CD14-positive monocyte (primary cell): ENCODE results near the gene HOGA1. TPM values are rescaled to one million over a fixed set of nuclear protein-coding genes. Genes with fewer than 3 reads are reported as not detected.

Experiments
- DNase-seq, 3 donors: peaks; one replicate each; pipeline ENCODE4 v3.0.0-alpha.2; 2011 to 2022
- H2AFZ ChIP-seq: 2 replicates; pipeline ENCODE4 v1.6.0; 2012; ENCODE audit warnings: mild to moderate bottlenecking, low read depth, low read length, inconsistent platforms; ENCODE audit not compliant: insufficient read depth, poor library complexity, severe bottlenecking
- H3K27ac ChIP-seq, 2 donors: 1 replicate in 1 of 2; 2 replicates in 1 of 2; pipeline ENCODE4 v1.5.1; 2012 to 2013; ENCODE audit warnings: low read length in 2 of 2, control low read depth in 1 of 2, inconsistent platforms in 1 of 2, low read depth in 1 of 2, mild to moderate bottlenecking in 1 of 2
- H3K27me3 ChIP-seq, 2 donors: one replicate each; pipeline versions ENCODE4 v1.6.0 to v1.6.1; 2011 to 2013; ENCODE audit warnings: low read length in 2 of 2; ENCODE audit not compliant: control insufficient read depth in 2 of 2, insufficient read depth in 2 of 2
- H3K36me3 ChIP-seq, 2 donors: replicated peaks in 1 of 2; 1 replicate in 1 of 2; 2 replicates in 1 of 2; pipeline versions ENCODE4 v1.5.1 to v1.6.1; 2012 to 2013; ENCODE audit warnings: low read length in 2 of 2, control low read depth in 1 of 2, inconsistent platforms in 1 of 2, mild to moderate bottlenecking in 1 of 2; ENCODE audit not compliant: insufficient read depth in 2 of 2, control insufficient read depth in 1 of 2
- H3K4me1 ChIP-seq, 2 donors: 1 replicate in 1 of 2; 2 replicates in 1 of 2; pipeline versions ENCODE4 v1.5.1 to v1.6.1; 2012 to 2013; ENCODE audit warnings: low read length in 2 of 2, control low read depth in 1 of 2, inconsistent platforms in 1 of 2, mild to moderate bottlenecking in 1 of 2, moderate library complexity in 1 of 2; ENCODE audit not compliant: insufficient read depth in 2 of 2, control insufficient read depth in 1 of 2
- H3K4me2 ChIP-seq: replicated peaks from 2 replicates; pipeline ENCODE3; 2012; ENCODE audit warnings: low read length, moderate library complexity, mild to moderate bottlenecking; ENCODE audit not compliant: poor library complexity, severe bottlenecking; ENCODE audit errors: extremely low read depth
- H3K4me3 ChIP-seq, 3 experiments: fragments of 200-600 bp in 1 of 3; sonication (generic) in 1 of 3; replicated peaks in 1 of 3; 1 replicate in 2 of 3; 2 replicates in 1 of 3; pipeline ENCODE4 v1.5.1; 2011 to 2013; ENCODE audit warnings: low read length in 3 of 3, mild to moderate bottlenecking in 3 of 3, control low read depth in 2 of 3, low read depth in 2 of 3, inconsistent platforms in 1 of 3, moderate library complexity in 1 of 3
- H3K79me2 ChIP-seq: 2 replicates; pipeline ENCODE4 v1.6.0; 2012; ENCODE audit warnings: mild to moderate bottlenecking, control low read depth, inconsistent platforms, low read length, moderate library complexity; ENCODE audit not compliant: insufficient read depth
- H3K9ac ChIP-seq: 2 replicates; pipeline ENCODE4 v1.6.0; 2017; ENCODE audit warnings: low read length, mild to moderate bottlenecking; ENCODE audit not compliant: insufficient read depth, poor library complexity, severe bottlenecking
- H3K9me3 ChIP-seq, 2 donors: replicated peaks in 1 of 2; 1 replicate in 1 of 2; 2 replicates in 1 of 2; pipeline versions ENCODE4 v1.5.1 to v1.6.1; 2012 to 2013; ENCODE audit warnings: low read length in 2 of 2, control low read depth in 1 of 2; ENCODE audit not compliant: control insufficient read depth in 1 of 2, insufficient read depth in 1 of 2
- H4K20me1 ChIP-seq: 2 replicates; pipeline ENCODE4 v1.6.0; 2012; ENCODE audit warnings: mild to moderate bottlenecking, low read length, control low read depth, moderate library complexity; ENCODE audit not compliant: insufficient read depth
- H3K27ac Mint-ChIP-seq, 7 donors: one replicate each; pipeline ENCODE4 v1.8.0; 2020; ENCODE audit warnings: mild to moderate bottlenecking in 7 of 7, mixed read lengths in 7 of 7, moderate library complexity in 6 of 7, inconsistent platforms in 2 of 7
- H3K27me3 Mint-ChIP-seq, 3 donors: one replicate each; pipeline ENCODE4 v1.8.0; 2021 to 2022; ENCODE audit warnings: low read depth in 3 of 3, mild to moderate bottlenecking in 3 of 3, mixed read lengths in 3 of 3, moderate library complexity in 3 of 3, inconsistent platforms in 1 of 3
- H3K36me3 Mint-ChIP-seq, 2 donors: one replicate each; pipeline ENCODE4 v1.8.0; 2020; ENCODE audit warnings: mixed read lengths in 2 of 2, inconsistent platforms in 1 of 2, mild to moderate bottlenecking in 1 of 2
- H3K4me1 Mint-ChIP-seq: one replicate; pipeline ENCODE4 v1.8.0; 2020; ENCODE audit warnings: mild to moderate bottlenecking, mixed read lengths
- H3K4me3 Mint-ChIP-seq, 2 donors: one replicate each; pipeline ENCODE4 v1.8.0; 2020; ENCODE audit warnings: mild to moderate bottlenecking in 2 of 2, mixed read lengths in 2 of 2, moderate library complexity in 1 of 2
- H3K9me3 Mint-ChIP-seq, 7 donors: one replicate each; pipeline ENCODE4 v1.8.0; 2020 to 2022; ENCODE audit warnings: mixed read lengths in 7 of 7, mild to moderate bottlenecking in 6 of 7, moderate library complexity in 6 of 7, inconsistent platforms in 2 of 7
- CTCF ChIP-seq: fragments of 200-600 bp; IDR thresholded peaks from one replicate; pipeline ENCODE4 v1.8.0; 2022; ENCODE audit warnings: antibody characterized with exemption, mild to moderate bottlenecking
- WGBS: methylation state at CpG from one replicate; pipeline ENCODE4 v1.1.5; 2013; ENCODE audit warnings: missing lambda C conversion rate; ENCODE audit not compliant: insufficient coverage; 5-methylcytosine and 5-hydroxymethylcytosine counted together
- intact Hi-C, 2 donors: fragments of 100-400 bp; cut with micrococcal nuclease; formaldehyde crosslinking; loops; one replicate each; pipeline versions ENCODE4 v1.15.0 to v1.15.1; 2023
- polyA plus RNA-seq, 3 donors: library from polyadenylated mRNA; depleted of rRNA in 1 of 3; unstranded in 2 of 3; stranded (reverse) in 1 of 3; fragments of 300-500 nt in 2 of 3; fragments of >200 nt in 1 of 3; fragmentation: Illumina TruSeq in 2 of 3; gene quantifications; 1 replicate in 2 of 3; 2 replicates in 1 of 3; pipeline ENCODE4 v1.2.3, GENCODE V29; 2012 to 2021

Gene HOGA1
- polyA plus RNA-seq, 3 donors: not detected

- H3K27me3 Mint-ChIP-seq: peaks cover 2 to 3% (median 3%) of the 10 kb centered on the region in 3 donors
- Histone ChIP-seq H3K9me3 (no peaks in the 10 kb centered on the region), H3K9ac (no peak overlapping the region), H3K27me3 (no peaks in the 10 kb centered on the region), H3K79me2 (no peaks in the 10 kb centered on the region), H2AFZ (no peak overlapping the region), H3K4me3 (no peak overlapping the region), H3K4me2 (no peak overlapping the region), H3K36me3 (no peaks in the 10 kb centered on the region), H3K4me1 (no peaks in the 10 kb centered on the region), H3K27ac (no peak overlapping the region), H4K20me1 (no peaks in the 10 kb centered on the region)
- no peak for DNase-seq
- H3K9me3 Mint-ChIP-seq: no peaks in the 10 kb centered on the region
- H3K4me1 Mint-ChIP-seq: no peaks in the 10 kb centered on the region
- H3K4me3 Mint-ChIP-seq: no peak overlapping the region
- 99% methylated on average over 9 of the region's 12 CpGs for WGBS
- peak overlapping the region in 1 of 7 donors; percentile 45 for H3K27ac Mint-ChIP-seq
- no peak for TF ChIP-seq CTCF
- H3K36me3 Mint-ChIP-seq: no peaks in the 10 kb centered on the region
- intact Hi-C loops: no loop called here
These were observed 27.3 kb downstream of the HOGA1 start for GRCh38 chr10:97611473-97611872.

- intact Hi-C loops: no loop called here
- Histone ChIP-seq H3K36me3 (no peaks in the 10 kb centered on the region), H4K20me1 (no peaks in the 10 kb centered on the region), H3K4me3 (no peak overlapping the region), H3K9me3 (no peaks in the 10 kb centered on the region), H3K27me3 (no peaks in the 10 kb centered on the region), H3K27ac (no peak overlapping the region), H2AFZ (no peak overlapping the region), H3K9ac (no peak overlapping the region), H3K4me1 (no peaks in the 10 kb centered on the region), H3K4me2 (no peak overlapping the region), H3K79me2 (no peaks in the 10 kb centered on the region)
- peak; percentile 11 for TF ChIP-seq CTCF
- Mint-ChIP-seq H3K36me3 (no peaks in the 10 kb centered on the region), H3K4me3 (no peak overlapping the region), H3K9me3 (no peaks in the 10 kb centered on the region), H3K27me3 (peaks cover 0 to 2% (median 2%) of the 10 kb centered on the region in 3 donors), H3K4me1 (no peaks in the 10 kb centered on the region), H3K27ac (no peak overlapping the region)
- DNase-seq: no peak
- WGBS: 44% methylated on average over 1 of the region's 2 CpGs
These were observed 28.2 kb downstream of the HOGA1 start for GRCh38 chr10:97612386-97612785.
